ENCODE data around the gene ITGB8.

Gene ITGB8

DNA sequence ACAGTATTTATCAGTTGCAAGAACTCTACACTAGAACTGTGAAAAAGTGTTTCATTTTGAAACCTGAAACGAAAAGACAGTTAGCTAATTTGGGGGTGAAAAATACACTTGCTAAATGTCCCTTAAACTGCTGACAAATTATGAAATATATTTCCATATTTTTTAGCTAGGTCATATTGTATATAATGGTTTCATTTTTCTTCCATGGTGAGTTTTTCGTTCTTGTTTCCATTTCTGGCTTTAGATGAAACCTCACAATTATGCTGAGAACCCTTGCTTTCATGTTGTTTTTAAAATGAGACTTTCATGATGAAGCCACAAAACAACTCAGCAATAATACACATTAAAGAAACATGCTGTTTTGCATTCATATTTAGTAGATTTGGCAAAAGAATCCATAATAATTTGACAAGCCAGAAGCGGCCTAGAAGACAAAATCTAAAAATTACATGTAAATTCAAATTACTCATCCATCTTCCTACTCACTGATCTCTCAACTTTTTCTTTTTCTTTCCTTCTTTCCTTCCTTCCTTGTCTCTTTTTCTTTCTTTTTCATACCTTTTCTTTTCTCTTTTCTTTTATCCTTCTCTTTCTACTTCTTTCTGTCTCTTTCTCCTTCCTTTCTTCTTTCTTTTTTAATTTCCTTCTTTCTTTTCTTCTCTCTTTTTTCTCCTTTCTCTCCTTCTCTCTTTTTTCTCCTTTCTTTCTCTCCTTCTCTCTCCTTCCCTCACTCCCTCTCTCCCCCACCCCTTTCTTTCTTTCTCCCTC lies 46.5 kb upstream of the ITGB8 start:
- Histone ChIP-seq H3K4me3 (ENCODE audit: low read depth in 1 of 2, low read length in 2 of 2) (no peak overlapping the region), H3K9me3 (ENCODE audit: insufficient read depth, low read length, severe bottlenecking) (no peaks in the 10 kb centered on the region), H3K9ac (ENCODE audit: low read depth, low read length) (no peak overlapping the region), H3K27ac (ENCODE audit: low read length) (no peak overlapping the region), H4K20me1 (ENCODE audit: insufficient read depth, low read length) (no peaks in the 10 kb centered on the region), H2AFZ (ENCODE audit: low read depth, low read length) (no peak overlapping the region), H3K27me3 (ENCODE audit: insufficient read depth, low read length, poor library complexity) (no peaks in the 10 kb centered on the region), H3K79me2 (ENCODE audit: insufficient read depth, low read length) (no peaks in the 10 kb centered on the region), H3K36me3 (ENCODE audit: insufficient read depth, low read length) (no peaks in the 10 kb centered on the region), H3K4me2 (ENCODE audit: insufficient read depth, low read length) (no peak overlapping the region), H3K4me1 (ENCODE audit: insufficient read depth, low read length) (no peaks in the 10 kb centered on the region)
- no peak for ATAC-seq (ENCODE audit: insufficient read depth, low read depth)
- DNase-seq = no peak
- TF ChIP-seq, protein P1, sequence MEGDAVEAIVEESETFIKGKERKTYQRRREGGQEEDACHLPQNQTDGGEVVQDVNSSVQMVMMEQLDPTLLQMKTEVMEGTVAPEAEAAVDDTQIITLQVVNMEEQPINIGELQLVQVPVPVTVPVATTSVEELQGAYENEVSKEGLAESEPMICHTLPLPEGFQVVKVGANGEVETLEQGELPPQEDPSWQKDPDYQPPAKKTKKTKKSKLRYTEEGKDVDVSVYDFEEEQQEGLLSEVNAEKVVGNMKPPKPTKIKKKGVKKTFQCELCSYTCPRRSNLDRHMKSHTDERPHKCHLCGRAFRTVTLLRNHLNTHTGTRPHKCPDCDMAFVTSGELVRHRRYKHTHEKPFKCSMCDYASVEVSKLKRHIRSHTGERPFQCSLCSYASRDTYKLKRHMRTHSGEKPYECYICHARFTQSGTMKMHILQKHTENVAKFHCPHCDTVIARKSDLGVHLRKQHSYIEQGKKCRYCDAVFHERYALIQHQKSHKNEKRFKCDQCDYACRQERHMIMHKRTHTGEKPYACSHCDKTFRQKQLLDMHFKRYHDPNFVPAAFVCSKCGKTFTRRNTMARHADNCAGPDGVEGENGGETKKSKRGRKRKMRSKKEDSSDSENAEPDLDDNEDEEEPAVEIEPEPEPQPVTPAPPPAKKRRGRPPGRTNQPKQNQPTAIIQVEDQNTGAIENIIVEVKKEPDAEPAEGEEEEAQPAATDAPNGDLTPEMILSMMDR (IDR thresholded peaks at IDR 0.05; ENCODE audit: borderline replicate concordance, extremely low read depth, low read length, poor library complexity, severe bottlenecking) = no peak
- no peak for TF ChIP-seq EZH2 (IDR thresholded peaks at IDR 0.05; ENCODE audit: borderline replicate concordance, low read depth, low read length, severe bottlenecking)

DNA sequence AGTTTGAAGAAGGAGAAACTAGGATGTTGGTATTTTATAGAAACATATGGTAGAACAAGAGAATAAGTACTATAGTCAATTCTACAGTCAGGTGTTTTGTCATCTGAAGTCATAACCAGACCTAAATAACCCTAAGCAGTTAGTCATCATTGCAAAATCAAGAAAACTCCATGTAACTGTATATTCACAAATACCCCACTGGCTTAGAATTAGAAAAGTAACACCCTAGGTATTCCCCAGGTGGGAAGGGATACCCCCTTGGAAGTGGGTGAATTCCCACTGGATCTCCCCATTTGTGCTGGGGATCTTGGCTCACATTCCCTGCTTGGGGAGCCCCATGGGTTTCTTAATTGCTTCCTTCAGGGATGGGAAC lies 45.9 kb upstream of the ITGB8 start:
- ATAC-seq (ENCODE audit: insufficient read depth, low read depth) (no peak), DNase-seq (no peak)
- TF ChIP-seq, protein P1 (IDR thresholded peaks at IDR 0.05; ENCODE audit: borderline replicate concordance, extremely low read depth, low read length, poor library complexity, severe bottlenecking) = no peak
- TF ChIP-seq EZH2 (IDR thresholded peaks at IDR 0.05; ENCODE audit: borderline replicate concordance, low read depth, low read length, severe bottlenecking) = no peak
- Histone ChIP-seq H2AFZ (ENCODE audit: low read depth, low read length) (no peak overlapping the region), H3K27me3 (ENCODE audit: insufficient read depth, low read length, poor library complexity) (no peaks in the 10 kb centered on the region), H3K27ac (ENCODE audit: low read length) (no peak overlapping the region), H3K4me2 (ENCODE audit: insufficient read depth, low read length) (no peak overlapping the region), H4K20me1 (ENCODE audit: insufficient read depth, low read length) (no peaks in the 10 kb centered on the region), H3K4me3 (ENCODE audit: low read depth in 1 of 2, low read length in 2 of 2) (no peak overlapping the region), H3K36me3 (ENCODE audit: insufficient read depth, low read length) (no peaks in the 10 kb centered on the region), H3K9ac (ENCODE audit: low read depth, low read length) (no peak overlapping the region), H3K79me2 (ENCODE audit: insufficient read depth, low read length) (no peaks in the 10 kb centered on the region), H3K9me3 (ENCODE audit: insufficient read depth, low read length, severe bottlenecking) (no peaks in the 10 kb centered on the region), H3K4me1 (ENCODE audit: insufficient read depth, low read length) (no peaks in the 10 kb centered on the region)

DNA sequence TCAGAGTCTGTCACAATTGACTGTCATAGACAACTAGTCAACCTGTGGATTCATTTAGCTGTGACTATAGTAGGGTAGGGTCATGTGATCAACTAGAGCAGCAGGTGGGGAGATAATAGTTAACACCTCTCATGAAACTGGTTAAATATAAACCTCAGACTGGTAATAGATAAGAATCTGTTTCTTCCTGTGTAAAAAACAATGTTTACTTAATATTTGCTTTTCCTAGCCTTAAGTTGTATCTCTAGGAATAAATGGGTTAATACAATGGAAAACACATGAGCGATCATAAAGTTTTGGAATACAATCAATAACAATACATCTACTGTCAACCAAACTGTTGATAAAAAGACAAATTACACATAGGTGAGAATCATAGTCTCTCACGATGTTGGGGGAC lies 43.4 kb upstream of the ITGB8 start:
- Histone ChIP-seq H3K79me2 (ENCODE audit: insufficient read depth, low read length) (no peaks in the 10 kb centered on the region), H3K4me2 (ENCODE audit: insufficient read depth, low read length) (no peak overlapping the region), H3K4me1 (ENCODE audit: insufficient read depth, low read length) (no peaks in the 10 kb centered on the region), H3K27me3 (ENCODE audit: insufficient read depth, low read length, poor library complexity) (no peaks in the 10 kb centered on the region), H3K4me3 (ENCODE audit: low read depth in 1 of 2, low read length in 2 of 2) (no peak overlapping the region), H3K36me3 (ENCODE audit: insufficient read depth, low read length) (no peaks in the 10 kb centered on the region), H3K9me3 (ENCODE audit: insufficient read depth, low read length, severe bottlenecking) (no peaks in the 10 kb centered on the region), H3K27ac (ENCODE audit: low read length) (no peak overlapping the region), H4K20me1 (ENCODE audit: insufficient read depth, low read length) (no peaks in the 10 kb centered on the region), H3K9ac (ENCODE audit: low read depth, low read length) (no peak overlapping the region), H2AFZ (ENCODE audit: low read depth, low read length) (no peak overlapping the region)
- TF ChIP-seq EZH2 (IDR thresholded peaks at IDR 0.05; ENCODE audit: borderline replicate concordance, low read depth, low read length, severe bottlenecking) = no peak
- TF ChIP-seq, protein P1 (IDR thresholded peaks at IDR 0.05; ENCODE audit: borderline replicate concordance, extremely low read depth, low read length, poor library complexity, severe bottlenecking) = no peak
- ATAC-seq (ENCODE audit: insufficient read depth, low read depth) = no peak
- DNase-seq = no peak

Measured in DND-41 (cell line).